Activated CD4-positive, alpha-beta T cell treated with anti-CD3 and anti-CD28 coated beads, Interleukin-2, amount 50 U/mL, for 16 hours (primary cell): ENCODE data around the gene PELI1.
"Not testable (repeated sequence)": the region's sequence is repeated elsewhere in the genome, so short reads cannot be mapped to it uniquely, and the experiment has no call there.

Source experiments
- DNase-seq: peaks from one replicate; pipeline ENCODE4 v3.0.0-alpha.2; 2020

Gene PELI1

DNA sequence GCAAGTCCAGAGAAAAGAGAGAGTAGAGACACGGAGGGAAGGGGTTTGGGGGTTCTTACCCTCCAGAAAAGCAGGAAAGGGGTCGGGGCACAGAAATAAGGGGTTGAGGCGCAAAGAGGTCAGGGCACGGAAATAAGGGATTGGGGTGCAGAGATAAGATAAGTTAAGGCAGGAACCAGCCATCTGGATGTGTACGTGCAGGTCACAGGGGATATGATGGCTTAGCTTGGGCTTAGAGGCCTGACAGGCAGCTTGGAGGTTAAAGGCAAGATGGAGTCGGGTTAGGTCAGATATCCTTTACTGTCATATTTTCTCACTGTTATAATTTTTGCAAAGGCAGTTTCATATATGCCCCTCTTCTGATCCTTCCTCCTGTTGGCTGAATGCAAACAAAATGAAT is 64.5 kb downstream of the PELI1 start:
- DNase-seq = not testable (repeated sequence)

DNA sequence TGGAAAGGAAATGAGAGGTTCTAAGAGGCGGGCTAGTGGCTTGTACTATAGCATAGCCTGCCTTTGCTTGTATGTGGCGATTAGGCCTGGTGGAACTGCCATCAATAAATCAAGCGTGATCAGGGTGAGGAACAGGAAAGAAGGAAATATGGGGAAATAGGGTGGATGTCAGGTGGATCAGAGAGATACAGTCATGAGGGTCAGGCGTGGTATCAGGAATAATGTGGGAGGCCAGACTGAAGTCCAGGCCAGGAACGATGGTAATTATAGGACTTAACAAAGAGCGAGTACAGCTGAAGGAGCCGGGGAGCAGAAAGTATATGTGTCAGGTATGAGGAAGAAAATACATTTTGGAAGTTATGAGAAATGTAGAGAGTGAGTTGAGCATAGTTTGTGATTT is 67.4 kb downstream of the PELI1 start:
- DNase-seq = not testable (repeated sequence)

DNA sequence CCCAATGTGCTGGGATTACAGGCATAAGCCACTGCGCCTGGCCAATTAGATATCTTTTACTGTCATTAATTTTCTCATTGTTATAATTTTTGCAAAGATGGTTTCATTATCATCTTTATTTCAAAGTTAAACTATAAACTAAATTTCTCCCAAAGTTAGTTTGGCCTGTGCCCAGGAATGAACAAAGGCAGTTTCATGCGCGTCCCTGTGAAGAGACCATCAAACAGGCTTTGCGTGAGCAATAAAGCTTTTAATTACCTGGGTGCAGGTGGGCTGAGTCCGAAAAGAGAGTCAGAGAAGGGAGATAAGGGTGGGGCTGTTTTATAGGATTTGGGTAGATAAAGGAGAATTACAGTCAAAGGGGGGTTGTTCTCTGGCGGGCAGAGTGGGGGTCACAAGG is 69.6 kb downstream of the PELI1 start:
- DNase-seq = not testable (repeated sequence)

DNA sequence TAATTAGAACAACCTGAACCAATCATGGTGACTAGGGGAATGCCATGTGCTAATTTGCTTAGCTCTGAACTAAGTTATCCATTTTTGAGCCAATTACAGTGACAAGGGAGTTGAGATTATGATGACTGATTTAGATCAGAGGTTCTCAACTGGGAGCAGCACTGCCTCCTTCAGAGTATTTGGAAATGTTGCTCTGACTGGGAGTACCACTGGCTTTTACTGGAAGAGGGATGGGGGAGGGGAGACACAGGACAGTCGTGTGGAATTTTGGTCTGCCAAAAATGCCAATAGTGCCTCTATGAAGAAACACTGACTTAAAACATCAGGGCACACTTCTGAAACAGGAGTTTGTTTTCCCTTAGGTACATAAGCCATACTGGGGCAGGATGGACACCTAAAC is 76.9 kb downstream of the PELI1 start:
- DNase-seq = no peak

DNA sequence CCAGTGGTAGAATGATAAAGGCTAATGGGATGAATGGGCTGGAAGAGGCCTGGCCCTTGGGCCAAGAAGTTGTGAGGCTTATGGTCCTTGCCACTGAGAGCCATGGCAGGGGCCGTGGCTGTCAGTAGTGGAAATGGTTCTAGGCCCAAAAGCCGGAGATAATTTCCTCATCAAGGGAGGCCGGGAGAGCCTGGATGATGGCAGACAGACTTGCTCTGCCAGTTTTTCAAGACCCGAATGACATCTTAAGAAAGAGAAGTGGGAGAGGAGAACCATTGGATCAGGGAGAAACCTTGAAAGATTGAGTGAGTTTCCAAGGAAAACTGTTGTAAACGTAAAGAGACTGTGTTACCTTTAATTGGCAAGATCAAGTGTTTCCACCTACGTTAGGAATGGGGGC is 78.7 kb downstream of the PELI1 start:
- no peak for DNase-seq

DNA sequence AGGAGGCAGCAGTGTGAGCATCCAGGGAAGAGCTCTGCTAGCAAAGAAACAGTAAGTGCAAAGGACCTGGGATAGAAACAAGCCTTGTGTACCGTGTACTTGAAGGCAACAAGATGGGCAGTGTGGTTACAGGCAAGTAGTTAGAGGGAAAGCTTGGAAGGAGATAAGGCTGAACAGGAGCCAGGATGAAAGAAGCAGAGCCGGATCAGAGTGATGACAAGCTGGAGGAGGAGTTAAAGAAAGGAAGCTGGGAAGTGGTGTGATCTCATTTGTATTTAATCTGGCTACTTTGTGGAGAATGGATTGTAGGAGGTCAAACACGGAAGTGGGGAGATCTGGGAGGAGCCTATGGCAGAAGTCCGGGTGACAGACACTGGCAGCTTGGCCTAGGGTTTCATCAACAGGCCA is 80.3 kb downstream of the PELI1 start:
- no peak for DNase-seq

DNA sequence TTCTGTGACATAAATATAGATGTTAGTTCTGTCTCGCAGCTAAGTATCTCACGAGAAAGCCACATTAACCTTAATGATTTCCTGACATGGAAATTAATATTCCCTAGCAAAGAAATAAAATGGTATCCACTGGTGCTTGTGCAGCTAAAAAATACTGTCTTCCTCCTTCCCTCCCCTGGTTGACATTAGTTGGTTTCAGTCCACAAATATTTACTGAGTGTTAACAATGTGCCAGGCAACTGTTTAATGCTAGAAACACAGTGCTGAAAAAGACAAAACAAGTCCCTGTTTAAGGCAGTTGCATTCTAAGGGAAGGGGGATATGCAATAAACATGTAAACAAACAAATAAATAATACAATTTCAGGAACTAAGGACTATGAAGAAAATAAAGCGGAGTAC is 80.8 kb downstream of the PELI1 start:
- DNase-seq = no peak

DNA sequence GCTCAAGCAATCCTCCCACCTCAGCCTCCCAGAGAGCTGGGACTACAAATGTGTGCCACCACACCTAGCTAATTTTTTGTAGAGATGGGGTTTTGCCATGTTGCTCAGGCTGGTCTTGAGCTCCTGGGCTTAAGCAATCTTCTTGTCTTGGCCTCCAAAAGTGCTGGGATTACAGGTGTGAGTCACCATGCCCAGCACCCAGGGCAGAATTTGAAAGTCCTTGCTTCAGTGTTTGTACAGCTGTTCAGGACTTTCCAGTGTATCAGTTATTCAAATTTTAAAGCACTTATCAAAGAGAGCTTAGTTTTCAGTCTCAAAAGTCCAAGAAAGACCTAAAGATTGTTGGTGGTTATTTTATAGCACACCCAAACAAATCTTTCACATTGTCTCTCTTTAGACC is 81.4 kb downstream of the PELI1 start:
- no peak for DNase-seq

DNA sequence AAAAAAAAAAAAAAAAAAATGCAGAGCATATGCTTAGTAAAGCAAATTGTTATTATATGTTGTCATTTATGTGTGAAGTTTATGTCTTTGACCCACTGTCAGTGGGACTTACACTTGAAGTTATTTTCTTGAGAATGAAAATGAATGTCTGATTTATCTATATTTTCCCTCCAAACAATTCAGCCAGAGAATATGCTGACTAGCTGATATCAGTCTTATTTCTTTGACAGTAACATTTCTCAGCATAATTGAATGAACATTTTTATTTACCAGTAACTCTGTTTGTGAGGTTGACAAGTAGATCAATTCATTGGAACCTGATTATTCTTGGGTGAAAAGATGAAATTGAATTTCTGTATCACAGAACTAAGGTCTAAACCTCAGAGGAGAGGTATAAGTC is 85.0 kb downstream of the PELI1 start:
- DNase-seq = no peak

DNA sequence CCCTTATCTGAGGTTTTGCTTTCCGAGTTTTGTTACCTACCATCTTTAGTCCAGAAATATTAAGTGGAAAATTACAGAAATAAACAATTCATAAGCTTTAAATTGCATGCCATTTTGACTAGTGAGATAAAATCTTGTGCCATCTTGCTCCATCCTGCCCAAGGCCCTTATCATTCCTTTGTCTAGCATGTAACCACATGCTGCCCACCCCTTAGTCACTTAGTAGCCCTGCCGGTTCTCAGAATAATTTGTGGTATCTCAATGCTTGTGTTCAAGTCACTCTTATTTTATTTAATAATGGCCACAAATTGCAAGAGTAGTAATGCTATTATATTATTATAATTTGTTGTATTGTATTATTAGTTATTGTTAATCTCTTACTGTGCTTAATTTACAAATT is 88.2 kb downstream of the PELI1 start:
- DNase-seq = no peak

DNA sequence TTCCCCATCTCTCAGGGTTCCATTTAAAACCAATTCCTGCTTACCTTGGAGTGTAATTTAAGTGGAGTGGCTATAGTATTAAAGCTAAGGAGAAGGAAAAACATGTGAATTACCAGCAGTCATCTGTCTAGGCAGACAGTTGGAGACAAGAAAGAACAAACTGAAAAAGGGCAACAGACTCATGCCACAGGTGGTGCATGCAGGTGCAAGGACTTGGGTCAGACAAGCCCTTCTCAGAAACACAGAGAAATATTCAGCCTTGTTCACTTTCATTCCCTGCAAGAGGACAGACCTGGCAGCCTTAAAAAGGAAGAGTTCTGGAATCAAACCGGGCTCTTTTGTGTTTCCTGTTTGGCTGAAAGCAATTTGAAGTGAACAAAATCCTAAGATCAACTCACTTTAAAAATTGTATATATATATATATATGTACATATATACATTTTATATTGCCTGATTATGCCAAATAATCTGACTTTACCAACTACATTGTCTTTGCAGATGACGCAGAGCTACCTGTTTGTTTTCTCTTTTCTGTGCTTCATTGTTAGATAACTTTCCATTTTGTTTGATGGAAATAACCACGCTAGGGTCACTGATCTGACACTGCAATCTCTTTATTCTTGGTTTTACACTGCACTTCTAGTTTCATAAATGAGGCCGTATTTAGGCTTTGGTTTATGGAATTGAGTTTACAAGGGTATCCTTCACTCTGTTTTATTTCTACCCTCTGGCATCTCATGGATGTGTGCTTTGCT is 89.9 kb downstream of the PELI1 start:
- DNase-seq = no peak

DNA sequence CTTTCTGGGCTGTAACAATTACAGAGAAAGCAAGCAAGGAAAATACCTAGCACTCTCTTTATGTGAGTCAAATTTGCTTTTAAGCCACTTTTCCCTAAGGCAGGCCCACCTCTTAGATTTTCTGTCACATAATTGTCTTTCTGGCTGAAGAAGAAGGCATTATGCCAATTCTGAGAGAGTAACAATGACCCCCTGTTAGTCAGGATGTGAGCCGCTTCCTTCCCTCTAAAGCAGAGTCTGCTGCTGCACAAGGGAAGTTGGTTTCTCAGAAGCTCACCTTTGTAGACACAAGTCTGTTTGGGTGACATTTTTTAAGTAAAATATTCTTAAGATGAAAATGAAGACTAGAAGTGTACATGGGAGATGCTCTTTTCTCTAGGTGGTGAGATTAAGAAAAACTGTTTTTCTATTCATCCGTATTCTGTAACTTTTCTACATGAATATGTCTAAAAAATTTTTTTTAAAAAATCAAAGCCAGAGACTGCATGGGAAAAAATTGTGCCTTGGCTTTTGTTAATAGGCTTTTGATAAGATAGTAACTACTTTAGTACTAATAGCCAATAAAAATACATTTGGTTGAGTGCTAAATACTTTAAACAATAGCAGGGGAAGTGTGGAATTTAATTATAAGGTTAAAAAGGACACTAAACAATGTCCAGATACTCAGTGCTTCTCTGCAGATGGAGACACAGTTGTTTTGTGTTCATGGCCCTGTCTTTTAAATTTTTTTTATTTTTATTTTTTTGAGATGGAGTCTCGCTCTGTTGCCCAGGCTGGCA is 91.6 kb downstream of the PELI1 start:
- no peak for DNase-seq

DNA sequence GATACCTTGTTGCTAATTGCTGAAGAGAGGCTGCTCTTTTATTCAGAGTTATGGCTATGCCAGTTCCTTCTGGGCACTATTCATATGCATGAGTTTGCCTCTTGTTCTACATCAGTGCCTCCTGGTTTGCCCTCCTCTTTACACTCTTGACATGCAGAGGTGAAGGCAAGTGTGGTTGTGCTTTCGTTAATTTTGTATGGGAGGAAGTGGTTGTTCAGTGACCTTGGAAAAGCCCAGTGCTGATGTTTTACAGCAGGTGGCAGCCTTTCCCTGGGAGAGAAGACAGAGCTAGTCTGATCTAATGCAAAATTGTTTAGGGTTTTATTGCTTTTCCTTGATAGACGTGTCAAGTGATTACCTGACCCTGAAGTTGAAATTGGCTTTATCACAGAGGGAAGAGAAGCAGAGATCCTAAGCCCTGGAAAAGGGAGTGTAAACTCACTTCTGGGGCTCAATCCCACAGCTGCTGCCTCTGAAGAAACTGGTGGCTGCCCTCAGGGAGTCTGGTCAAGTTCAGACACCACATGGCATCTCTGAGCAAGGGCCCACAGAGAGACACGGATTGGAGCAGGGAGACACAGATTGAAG is 94.5 kb downstream of the PELI1 start:
- DNase-seq = peak; percentile 85

DNA sequence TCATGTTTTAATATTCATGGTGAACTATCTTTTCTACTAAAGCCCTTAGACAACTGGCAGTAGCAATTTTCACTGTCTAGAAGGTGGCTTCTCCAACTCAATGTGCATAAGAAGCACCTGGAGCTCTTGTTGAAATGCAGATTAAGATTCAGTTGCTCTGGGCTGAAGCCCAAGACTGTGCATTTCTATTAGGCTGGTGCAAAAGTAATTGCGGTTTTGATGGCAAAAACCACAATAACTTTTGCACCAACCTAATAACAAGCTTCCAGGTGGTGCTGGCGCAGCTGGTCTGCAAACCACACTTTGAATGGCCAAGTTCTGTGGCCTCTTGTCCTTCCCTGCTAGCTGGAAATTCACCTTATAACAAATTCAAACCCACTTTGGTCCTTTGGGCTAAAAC is 98.3 kb downstream of the PELI1 start:
- DNase-seq = no peak
